Measurements from ENCODE around the gene KATNB1.

KATNB1 gene

GRCh38 chr16:57752203-57752580 lies 16.6 kb downstream of the KATNB1 start:
- no peak for ATAC-seq
- TF ChIP-seq TCF4 (CRISPR knock-in tag; IDR thresholded peaks at IDR 0.05; ENCODE audit: borderline replicate concordance) (no peak), TOX (CRISPR knock-in tag; IDR thresholded peaks at IDR 0.05; ENCODE audit: borderline replicate concordance) (no peak), SNAI2 (CRISPR knock-in tag; IDR thresholded peaks at IDR 0.05) (no peak), PPARA (CRISPR knock-in tag; IDR thresholded peaks at IDR 0.05; ENCODE audit: borderline replicate concordance) (no peak), ZNF70 (CRISPR knock-in tag; IDR thresholded peaks at IDR 0.05) (no peak), ZFP30 (CRISPR knock-in tag; IDR thresholded peaks at IDR 0.05) (no peak), POU6F1 (CRISPR knock-in tag; IDR thresholded peaks at IDR 0.05; ENCODE audit: borderline replicate concordance, low read depth) (no peak), ISL1 (CRISPR knock-in tag; IDR thresholded peaks at IDR 0.05) (no peak), ARNTL (CRISPR knock-in tag; IDR thresholded peaks at IDR 0.05; ENCODE audit: borderline replicate concordance, low read depth) (no peak), RARB (CRISPR knock-in tag; IDR thresholded peaks at IDR 0.05) (no peak), ESRRG (CRISPR knock-in tag; IDR thresholded peaks at IDR 0.05) (no peak), ZNF8 (CRISPR knock-in tag; IDR thresholded peaks at IDR 0.05) (no peak), GLIS3 (CRISPR knock-in tag; IDR thresholded peaks at IDR 0.05) (no peak), BACH2 (CRISPR knock-in tag; IDR thresholded peaks at IDR 0.05; ENCODE audit: borderline replicate concordance) (no peak), ZC3H10 (CRISPR knock-in tag; IDR thresholded peaks at IDR 0.05) (no peak), ZFP3 (CRISPR knock-in tag; IDR thresholded peaks at IDR 0.05) (no peak), CSDC2 (CRISPR knock-in tag; IDR thresholded peaks at IDR 0.05) (no peak)

- ATAC-seq, result no peak
- TF ChIP-seq ZC3H10 (CRISPR knock-in tag; IDR thresholded peaks at IDR 0.05), result no peak
- no peak for TF ChIP-seq CSDC2 (CRISPR knock-in tag; IDR thresholded peaks at IDR 0.05)
- no peak for TF ChIP-seq SNAI2 (CRISPR knock-in tag; IDR thresholded peaks at IDR 0.05)
- TF ChIP-seq OSR1 (CRISPR knock-in tag; IDR thresholded peaks at IDR 0.05), result no peak
- TF ChIP-seq TCF4 (CRISPR knock-in tag; IDR thresholded peaks at IDR 0.05; ENCODE audit: borderline replicate concordance), result no peak
- no peak for TF ChIP-seq RARB (CRISPR knock-in tag; IDR thresholded peaks at IDR 0.05)
- no peak for TF ChIP-seq ISL1 (CRISPR knock-in tag; IDR thresholded peaks at IDR 0.05)
- no peak for TF ChIP-seq ARNTL (CRISPR knock-in tag; IDR thresholded peaks at IDR 0.05; ENCODE audit: borderline replicate concordance, low read depth)
- TF ChIP-seq ZFP3 (CRISPR knock-in tag; IDR thresholded peaks at IDR 0.05), result no peak
- TF ChIP-seq BACH2 (CRISPR knock-in tag; IDR thresholded peaks at IDR 0.05; ENCODE audit: borderline replicate concordance), result no peak
- TF ChIP-seq, protein P1, sequence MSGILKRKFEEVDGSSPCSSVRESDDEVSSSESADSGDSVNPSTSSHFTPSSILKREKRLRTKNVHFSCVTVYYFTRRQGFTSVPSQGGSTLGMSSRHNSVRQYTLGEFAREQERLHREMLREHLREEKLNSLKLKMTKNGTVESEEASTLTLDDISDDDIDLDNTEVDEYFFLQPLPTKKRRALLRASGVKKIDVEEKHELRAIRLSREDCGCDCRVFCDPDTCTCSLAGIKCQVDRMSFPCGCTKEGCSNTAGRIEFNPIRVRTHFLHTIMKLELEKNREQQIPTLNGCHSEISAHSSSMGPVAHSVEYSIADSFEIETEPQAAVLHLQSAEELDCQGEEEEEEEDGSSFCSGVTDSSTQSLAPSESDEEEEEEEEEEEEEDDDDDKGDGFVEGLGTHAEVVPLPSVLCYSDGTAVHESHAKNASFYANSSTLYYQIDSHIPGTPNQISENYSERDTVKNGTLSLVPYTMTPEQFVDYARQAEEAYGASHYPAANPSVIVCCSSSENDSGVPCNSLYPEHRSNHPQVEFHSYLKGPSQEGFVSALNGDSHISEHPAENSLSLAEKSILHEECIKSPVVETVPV (CRISPR knock-in tag; IDR thresholded peaks at IDR 0.05), result no peak
Measured at GRCh38 chr16:57752581-57753447, 17.2 kb downstream of the KATNB1 start.

- no peak for ATAC-seq
- no peak for TF ChIP-seq ESRRG (CRISPR knock-in tag; IDR thresholded peaks at IDR 0.05)
- TF ChIP-seq ZNF565 (CRISPR knock-in tag; conservative IDR thresholded peaks at IDR 0.05; ENCODE audit: low read depth), result no peak
- no peak for TF ChIP-seq ZNF70 (CRISPR knock-in tag; IDR thresholded peaks at IDR 0.05)
- TF ChIP-seq OSR1 (CRISPR knock-in tag; IDR thresholded peaks at IDR 0.05), result no peak
- TF ChIP-seq POU6F1 (CRISPR knock-in tag; IDR thresholded peaks at IDR 0.05; ENCODE audit: borderline replicate concordance, low read depth), result no peak
- TF ChIP-seq CSDC2 (CRISPR knock-in tag; IDR thresholded peaks at IDR 0.05), result no peak
- TF ChIP-seq ISL1 (CRISPR knock-in tag; IDR thresholded peaks at IDR 0.05), result no peak
- no peak for TF ChIP-seq TCF4 (CRISPR knock-in tag; IDR thresholded peaks at IDR 0.05; ENCODE audit: borderline replicate concordance)
- no peak for TF ChIP-seq PPARA (CRISPR knock-in tag; IDR thresholded peaks at IDR 0.05; ENCODE audit: borderline replicate concordance)
- TF ChIP-seq RARB (CRISPR knock-in tag; IDR thresholded peaks at IDR 0.05), result no peak
- TF ChIP-seq TOX (CRISPR knock-in tag; IDR thresholded peaks at IDR 0.05; ENCODE audit: borderline replicate concordance), result no peak
- TF ChIP-seq ZNF8 (CRISPR knock-in tag; IDR thresholded peaks at IDR 0.05), result no peak
- no peak for TF ChIP-seq ZFP30 (CRISPR knock-in tag; IDR thresholded peaks at IDR 0.05)
- TF ChIP-seq, protein P2, sequence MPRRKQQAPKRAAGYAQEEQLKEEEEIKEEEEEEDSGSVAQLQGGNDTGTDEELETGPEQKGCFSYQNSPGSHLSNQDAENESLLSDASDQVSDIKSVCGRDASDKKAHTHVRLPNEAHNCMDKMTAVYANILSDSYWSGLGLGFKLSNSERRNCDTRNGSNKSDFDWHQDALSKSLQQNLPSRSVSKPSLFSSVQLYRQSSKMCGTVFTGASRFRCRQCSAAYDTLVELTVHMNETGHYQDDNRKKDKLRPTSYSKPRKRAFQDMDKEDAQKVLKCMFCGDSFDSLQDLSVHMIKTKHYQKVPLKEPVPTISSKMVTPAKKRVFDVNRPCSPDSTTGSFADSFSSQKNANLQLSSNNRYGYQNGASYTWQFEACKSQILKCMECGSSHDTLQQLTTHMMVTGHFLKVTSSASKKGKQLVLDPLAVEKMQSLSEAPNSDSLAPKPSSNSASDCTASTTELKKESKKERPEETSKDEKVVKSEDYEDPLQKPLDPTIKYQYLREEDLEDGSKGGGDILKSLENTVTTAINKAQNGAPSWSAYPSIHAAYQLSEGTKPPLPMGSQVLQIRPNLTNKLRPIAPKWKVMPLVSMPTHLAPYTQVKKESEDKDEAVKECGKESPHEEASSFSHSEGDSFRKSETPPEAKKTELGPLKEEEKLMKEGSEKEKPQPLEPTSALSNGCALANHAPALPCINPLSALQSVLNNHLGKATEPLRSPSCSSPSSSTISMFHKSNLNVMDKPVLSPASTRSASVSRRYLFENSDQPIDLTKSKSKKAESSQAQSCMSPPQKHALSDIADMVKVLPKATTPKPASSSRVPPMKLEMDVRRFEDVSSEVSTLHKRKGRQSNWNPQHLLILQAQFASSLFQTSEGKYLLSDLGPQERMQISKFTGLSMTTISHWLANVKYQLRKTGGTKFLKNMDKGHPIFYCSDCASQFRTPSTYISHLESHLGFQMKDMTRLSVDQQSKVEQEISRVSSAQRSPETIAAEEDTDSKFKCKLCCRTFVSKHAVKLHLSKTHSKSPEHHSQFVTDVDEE (CRISPR knock-in tag; IDR thresholded peaks at IDR 0.05), result no peak
- TF ChIP-seq GLIS3 (CRISPR knock-in tag; IDR thresholded peaks at IDR 0.05), result no peak
- TF ChIP-seq ZC3H10 (CRISPR knock-in tag; IDR thresholded peaks at IDR 0.05), result no peak
- no peak for TF ChIP-seq SNAI2 (CRISPR knock-in tag; IDR thresholded peaks at IDR 0.05)
- TF ChIP-seq ZFP3 (CRISPR knock-in tag; IDR thresholded peaks at IDR 0.05), result no peak
Measured at GRCh38 chr16:57753448-57754353, 18.1 kb downstream of the KATNB1 start.
